ENCODE results near the gene TRAK1. TPM values are rescaled to one million over a fixed set of nuclear protein-coding genes. Genes with fewer than 3 reads are reported as not detected.

TRAK1 gene
- total and polyA plus RNA-seq, 2 of the 4 experiments (the other 2 are of a cell fraction), result 25.6 to 28.1 TPM

DNA sequence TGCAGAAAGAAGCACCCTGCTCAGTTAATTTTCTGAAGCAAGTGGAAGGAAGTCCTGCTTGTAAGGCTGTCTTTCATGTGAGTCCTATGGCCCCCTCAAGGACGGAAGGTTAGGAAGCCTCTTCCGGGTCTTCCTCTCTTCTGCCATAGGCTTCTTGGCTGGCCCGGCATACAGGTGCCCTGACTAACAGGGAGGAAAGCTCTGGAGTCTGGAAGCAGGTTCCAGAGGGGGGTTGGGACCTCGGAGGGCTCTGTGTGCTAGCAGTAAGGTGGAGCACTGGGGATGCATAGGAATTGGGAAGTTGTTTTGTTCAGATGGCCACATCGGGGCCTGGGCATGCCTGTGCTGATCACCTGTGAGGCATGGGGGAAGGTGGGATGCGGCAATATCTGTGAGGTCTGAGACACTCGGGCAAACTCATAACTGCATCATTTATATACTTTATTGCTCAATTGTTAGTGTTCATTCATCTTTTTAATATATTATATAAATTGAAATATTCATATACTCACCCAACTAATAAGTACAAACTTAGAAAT lies 49.6 kb downstream of the TRAK1 start:
- Histone ChIP-seq H2AK5ac (ENCODE audit: low read depth, low read length) (no peak overlapping the region), H3K56ac (ENCODE audit: extremely low read depth, insufficient read depth, low read length) (no peak overlapping the region), H3K36me3 (ENCODE audit: control insufficient read depth, insufficient read depth, low read length) (no peaks in the 10 kb centered on the region), H3K4me1 (ENCODE audit: control insufficient read depth, insufficient read depth, low read length) (no peaks in the 10 kb centered on the region), H3K4me3 (ENCODE audit: insufficient read depth, low read depth, low read length) (no peak overlapping the region), H3K9ac (ENCODE audit: low read depth, low read length) (no peak overlapping the region), H2BK20ac (ENCODE audit: low read depth, low read length) (no peak overlapping the region), H4K8ac (ENCODE audit: low read depth in 2 of 2, low read length in 2 of 2) (no peak overlapping the region), H3K79me1 (ENCODE audit: low read depth in 1 of 2, low read length in 2 of 2) (peaks cover 5 to 37% of the 10 kb centered on the region in 2 experiments), H2BK5ac (ENCODE audit: low read depth, low read length, poor library complexity, severe bottlenecking) (no peak overlapping the region), H4K91ac (ENCODE audit: insufficient read depth, low read depth, low read length) (no peak overlapping the region), H4K20me1 (ENCODE audit: insufficient read depth, low read length) (peaks cover 12% of the 10 kb centered on the region; the same call in 1 of the 2 replicates), H2AK9ac (replicated peaks; ENCODE audit: low read depth, low read length, poor library complexity) (no peak overlapping the region), H3K4me2 (ENCODE audit: low read depth, low read length) (no peak overlapping the region), H3K9me3 (ENCODE audit: control insufficient read depth, insufficient read depth, low read length) (no peaks in the 10 kb centered on the region), H2AFZ (replicated peaks; ENCODE audit: low read length, poor library complexity) (no peak overlapping the region), H3K27me3 (ENCODE audit: control insufficient read depth, insufficient read depth, low read length) (no peaks in the 10 kb centered on the region), H3K23ac (ENCODE audit: low read depth, low read length) (no peak overlapping the region), H2BK120ac (ENCODE audit: low read depth, low read length) (no peak overlapping the region), H3K14ac (replicated peaks; ENCODE audit: low read depth, low read length) (no peak overlapping the region), H2BK15ac (ENCODE audit: low read depth, low read length) (no peak overlapping the region), H3K9me1 (ENCODE audit: insufficient read depth, low read length) (0 out of 2 replicates have a peak, but pooled peaks cover 7% of the 10 kb centered on the region), H3K18ac (ENCODE audit: low read depth, low read length) (no peak overlapping the region), H3K27ac (ENCODE audit: insufficient read depth, low read length) (no peak overlapping the region), H4K5ac (ENCODE audit: low read depth, low read length) (no peak overlapping the region), H3K4ac (ENCODE audit: low read depth, low read length) (no peak overlapping the region)
- no TSS peak for BruUV-seq (replicated peaks)
- ChIA-PET CTCF (no interaction called here), POLR2A (ENCODE audit: unreplicated experiment) (no interaction called here)
- ATAC-seq (ENCODE audit: low read depth) (no peak), DNase-seq (no peak)
- in situ Hi-C loops (cut with MboI; ENCODE audit: low sequenced_read_pairs) (no loop called here), intact Hi-C loops (cut with micrococcal nuclease) (no loop called here), dilution Hi-C loops (cut with HindIII; ENCODE audit: low sequenced_read_pairs, unreplicated experiment) (no loop called here)
- WGBS, 2 experiments (ENCODE audit: extremely low coverage in 2 of 2, insufficient read length in 1 of 2), result no CpG with 5 or more reads among the region's 7 CpGs
- TF ChIP-seq MAZ (IDR thresholded peaks at IDR 0.05; ENCODE audit: borderline replicate concordance, low read depth, low read length), result no peak
- TF ChIP-seq RFX5 (IDR thresholded peaks at IDR 0.05; ENCODE audit: low read depth, low read length), result no peak
- no peak for TF ChIP-seq SMC3 (IDR thresholded peaks at IDR 0.05; ENCODE audit: low read depth, low read length)
- TF ChIP-seq CEBPB (IDR thresholded peaks at IDR 0.05; ENCODE audit: low read depth, low read length), result no peak
- TF ChIP-seq CHD1 (IDR thresholded peaks at IDR 0.05; ENCODE audit: low read depth, low read length), result no peak
- no peak for TF ChIP-seq POLR2A (IDR thresholded peaks at IDR 0.05; ENCODE audit: low read depth, low read length)
- TF ChIP-seq RAD21 (IDR thresholded peaks at IDR 0.05; ENCODE audit: low read length), result no peak
- TF ChIP-seq MAFK (IDR thresholded peaks at IDR 0.05; ENCODE audit: low read depth, low read length), result no peak
- no peak for TF ChIP-seq NFE2L2 (IDR thresholded peaks at IDR 0.05; ENCODE audit: low read depth, low read length)
- TF ChIP-seq, protein P1, sequence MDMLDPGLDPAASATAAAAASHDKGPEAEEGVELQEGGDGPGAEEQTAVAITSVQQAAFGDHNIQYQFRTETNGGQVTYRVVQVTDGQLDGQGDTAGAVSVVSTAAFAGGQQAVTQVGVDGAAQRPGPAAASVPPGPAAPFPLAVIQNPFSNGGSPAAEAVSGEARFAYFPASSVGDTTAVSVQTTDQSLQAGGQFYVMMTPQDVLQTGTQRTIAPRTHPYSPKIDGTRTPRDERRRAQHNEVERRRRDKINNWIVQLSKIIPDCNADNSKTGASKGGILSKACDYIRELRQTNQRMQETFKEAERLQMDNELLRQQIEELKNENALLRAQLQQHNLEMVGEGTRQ (IDR thresholded peaks at IDR 0.05; ENCODE audit: low read depth, low read length), result no peak
- TF ChIP-seq, protein P2, sequence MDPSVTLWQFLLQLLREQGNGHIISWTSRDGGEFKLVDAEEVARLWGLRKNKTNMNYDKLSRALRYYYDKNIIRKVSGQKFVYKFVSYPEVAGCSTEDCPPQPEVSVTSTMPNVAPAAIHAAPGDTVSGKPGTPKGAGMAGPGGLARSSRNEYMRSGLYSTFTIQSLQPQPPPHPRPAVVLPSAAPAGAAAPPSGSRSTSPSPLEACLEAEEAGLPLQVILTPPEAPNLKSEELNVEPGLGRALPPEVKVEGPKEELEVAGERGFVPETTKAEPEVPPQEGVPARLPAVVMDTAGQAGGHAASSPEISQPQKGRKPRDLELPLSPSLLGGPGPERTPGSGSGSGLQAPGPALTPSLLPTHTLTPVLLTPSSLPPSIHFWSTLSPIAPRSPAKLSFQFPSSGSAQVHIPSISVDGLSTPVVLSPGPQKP (IDR thresholded peaks at IDR 0.05; ENCODE audit: borderline replicate concordance, low read depth, low read length), result no peak
